H1 (cell line): ENCODE data around the gene WDR1. TPM values are rescaled to one million over a fixed set of nuclear protein-coding genes. Genes with fewer than 3 reads are reported as not detected.
"Not testable (repeated sequence)": the region's sequence is repeated elsewhere in the genome, so short reads cannot be mapped to it uniquely, and the experiment has no call there.

Experiments used
- CTCF ChIA-PET: fragments of 300-600 bp; sonication (Branson Sonifier 250); formaldehyde crosslinking; loops from one replicate; lab custom pipeline; 2021; ENCODE audit not compliant: partially characterized antibody; lab: Charles Lee
- POLR2A ChIA-PET: fragments of 300-600 bp; sonication (Branson Sonifier 250); formaldehyde crosslinking; loops from one replicate; lab custom pipeline; 2021; ENCODE audit warnings: inconsistent platforms; ENCODE audit not compliant: partially characterized antibody; lab: Charles Lee
- DNase-seq, 2 experiments: peaks; one replicate each; pipeline versions ENCODE4 v3.0.0 to v3.0.0-alpha.2; 2010 to 2022; ENCODE audit warnings: low spot score in 2 of 2, low read depth in 1 of 2, mixed read lengths in 1 of 2
- FAIRE-seq: peaks from 2 replicates; lab custom pipeline; 2011; peaks lifted over from hg19 to GRCh38; lab: Jason Lieb, UNC
- H2AFZ ChIP-seq: 2 replicates; pipeline ENCODE4 v1.8.1; 2012; ENCODE audit warnings: low read length, inconsistent platforms
- H2AK5ac ChIP-seq: 2 replicates; pipeline ENCODE4 v1.6.1; 2013; ENCODE audit warnings: low read depth, low read length
- H2BK120ac ChIP-seq: replicated peaks from 2 replicates; pipeline ENCODE3; 2013; ENCODE audit warnings: low read depth, low read length, inconsistent platforms
- H2BK12ac ChIP-seq: 2 replicates; pipeline ENCODE4 v1.6.1; 2013; ENCODE audit warnings: low read depth, low read length
- H2BK15ac ChIP-seq: 2 replicates; pipeline ENCODE4 v1.6.1; 2013; ENCODE audit warnings: low read length
- H2BK20ac ChIP-seq: 2 replicates; pipeline ENCODE4 v1.6.1; 2013; ENCODE audit warnings: low read length
- H2BK5ac ChIP-seq: 2 replicates; pipeline ENCODE4 v1.6.1; 2013; ENCODE audit warnings: low read depth, low read length
- H3K14ac ChIP-seq: 2 replicates; pipeline ENCODE4 v1.6.1; 2013; ENCODE audit warnings: inconsistent platforms; ENCODE audit not compliant: insufficient read length
- H3K18ac ChIP-seq: 2 replicates; pipeline ENCODE4 v1.6.1; 2013; ENCODE audit warnings: low read length; ENCODE audit errors: extremely low read depth
- H3K23ac ChIP-seq: 2 replicates; pipeline ENCODE4 v1.6.1; 2013; ENCODE audit warnings: inconsistent platforms; ENCODE audit not compliant: insufficient read length
- H3K23me2 ChIP-seq: 2 replicates; pipeline ENCODE4 v1.6.1; 2013; ENCODE audit warnings: low read depth, low read length
- H3K27ac ChIP-seq: 2 replicates; pipeline ENCODE4 v1.6.1; 2011; ENCODE audit warnings: low read depth, low read length, inconsistent platforms
- H3K27me3 ChIP-seq, 4 experiments: replicated peaks in 1 of 4; 1 replicate in 1 of 4; 2 replicates in 3 of 4; pipeline versions ENCODE4 v1.6.1 to v1.8.1; 2011 to 2013; ENCODE audit warnings: low read length in 3 of 4, mild to moderate bottlenecking in 3 of 4, inconsistent platforms in 2 of 4, mixed read lengths in 2 of 4, moderate library complexity in 1 of 4; ENCODE audit not compliant: control insufficient read depth in 3 of 4, insufficient read depth in 3 of 4; ENCODE audit errors: extremely low read depth in 1 of 4
- H3K36me3 ChIP-seq, 4 experiments: 2 replicates each; pipeline versions ENCODE4 v1.6.1 to v1.8.1; 2011 to 2013; ENCODE audit warnings: mild to moderate bottlenecking in 4 of 4, low read length in 3 of 4, moderate library complexity in 2 of 4, control low read depth in 1 of 4, inconsistent platforms in 1 of 4; ENCODE audit not compliant: insufficient read depth in 4 of 4, control insufficient read depth in 2 of 4
- H3K4ac ChIP-seq: replicated peaks from 2 replicates; pipeline ENCODE3; 2013; ENCODE audit warnings: low read length, low read depth, mixed read lengths, inconsistent platforms; ENCODE audit not compliant: insufficient read length
- H3K4me1 ChIP-seq, 4 experiments: replicated peaks in 1 of 4; 1 replicate in 1 of 4; 2 replicates in 3 of 4; pipeline versions ENCODE4 v1.6.1 to v1.8.1; 2011 to 2013; ENCODE audit warnings: low read length in 3 of 4, inconsistent platforms in 2 of 4, mixed read lengths in 1 of 4; ENCODE audit not compliant: insufficient read depth in 4 of 4, control insufficient read depth in 3 of 4
- H3K4me2 ChIP-seq, 2 experiments: 2 replicates each; pipeline versions ENCODE4 v1.6.1 to v1.8.1; 2011 to 2013; ENCODE audit warnings: low read depth in 2 of 2, low read length in 2 of 2, control low read depth in 1 of 2, inconsistent platforms in 1 of 2, mild to moderate bottlenecking in 1 of 2; ENCODE audit not compliant: insufficient read depth in 1 of 2
- H3K4me3 ChIP-seq, 4 experiments: fragments of 200-600, 300-600 bp in 1 of 4; sonication (generic), shearing (Covaris generic), sonication (Bioruptor Twin) in 1 of 4; 2 replicates each; pipeline versions ENCODE4 v1.5.1 to v1.8.1; 2011 to 2016; ENCODE audit warnings: low read length in 4 of 4, low read depth in 3 of 4, control low read depth in 2 of 4, inconsistent platforms in 2 of 4, mild to moderate bottlenecking in 2 of 4, mixed read lengths in 1 of 4, moderate library complexity in 1 of 4; ENCODE audit not compliant: insufficient read depth in 2 of 4; ENCODE audit errors: extremely low read depth in 1 of 4
- H3K56ac ChIP-seq: replicated peaks from 2 replicates; pipeline ENCODE3; 2013; ENCODE audit warnings: low read depth, mild to moderate bottlenecking, mixed read lengths, low read length, inconsistent platforms; ENCODE audit not compliant: insufficient read length
- H3K79me1 ChIP-seq: 2 replicates; pipeline ENCODE4 v1.6.1; 2013; ENCODE audit warnings: low read depth, low read length, control low read depth
- H3K79me2 ChIP-seq, 2 experiments: 2 replicates each; pipeline versions ENCODE4 v1.6.1 to v1.8.1; 2012 to 2013; ENCODE audit warnings: low read length in 2 of 2, mild to moderate bottlenecking in 2 of 2, inconsistent platforms in 1 of 2; ENCODE audit not compliant: insufficient read depth in 2 of 2, control insufficient read depth in 1 of 2
- H3K9ac ChIP-seq, 4 experiments: replicated peaks in 1 of 4; 1 replicate in 1 of 4; 2 replicates in 3 of 4; pipeline versions ENCODE4 v1.6.1 to v1.8.1; 2011 to 2013; ENCODE audit warnings: low read depth in 3 of 4, low read length in 3 of 4, control low read depth in 2 of 4, mild to moderate bottlenecking in 2 of 4, moderate library complexity in 2 of 4, inconsistent platforms in 1 of 4; ENCODE audit errors: extremely low read depth in 1 of 4
- H3K9me3 ChIP-seq, 2 experiments: 2 replicates each; pipeline versions ENCODE4 v1.6.1 to v1.8.1; 2012 to 2013; ENCODE audit warnings: mild to moderate bottlenecking in 2 of 2, moderate library complexity in 2 of 2, control low read depth in 1 of 2, inconsistent platforms in 1 of 2, low read depth in 1 of 2, low read length in 1 of 2, mixed read lengths in 1 of 2; ENCODE audit not compliant: insufficient read depth in 2 of 2
- H4K20me1 ChIP-seq, 2 experiments: replicated peaks in 1 of 2; 2 replicates each; pipeline versions ENCODE3 to v1.8.1; 2011 to 2013; ENCODE audit warnings: inconsistent platforms in 2 of 2, low read length in 2 of 2, mild to moderate bottlenecking in 1 of 2; ENCODE audit not compliant: insufficient read depth in 2 of 2, control insufficient read depth in 1 of 2
- H4K5ac ChIP-seq: 2 replicates; pipeline ENCODE4 v1.6.1; 2013; ENCODE audit warnings: low read length, low read depth, mixed read lengths, inconsistent platforms; ENCODE audit not compliant: insufficient read length
- H4K8ac ChIP-seq: 2 replicates; pipeline ENCODE4 v1.8.0; 2013; ENCODE audit warnings: mild to moderate bottlenecking, moderate library complexity, low read length, inconsistent platforms; ENCODE audit not compliant: insufficient read depth; ENCODE audit errors: extremely low read depth
- H4K91ac ChIP-seq: replicated peaks from 2 replicates; pipeline ENCODE3; 2013; ENCODE audit warnings: low read length, mixed read lengths, inconsistent platforms; ENCODE audit not compliant: insufficient read length
- WGBS, 2 experiments: shearing (Covaris generic) in 1 of 2; methylation state at CpG; one replicate each; pipeline versions ENCODE4 v1.1.6 to v1.1.7; 2013 to 2015; ENCODE audit warnings: low lambda C conversion rate in 2 of 2, mixed read lengths in 2 of 2, inconsistent platforms in 1 of 2, low coverage in 1 of 2, missing lambda C conversion rate in 1 of 2; ENCODE audit not compliant: insufficient replicate concordance in 2 of 2, insufficient coverage in 1 of 2, insufficient read length in 1 of 2; ENCODE audit errors: extremely low coverage in 1 of 2, missing lambda C conversion rate in 1 of 2; 5-methylcytosine and 5-hydroxymethylcytosine counted together
- polyA plus RNA-seq, 7 experiments: library from polyadenylated mRNA; depleted of rRNA in 3 of 7; stranded (reverse) in 5 of 7; unstranded in 2 of 7; fragments of >200 nt in 5 of 7; fragments of 200-250 nt in 2 of 7; gene quantifications; 1 replicate in 5 of 7; 2 replicates in 1 of 7; 4 replicates in 1 of 7; pipeline versions ENCODE4 v1.2.1 to v1.2.3, GENCODE V29; 2011 to 2013; ENCODE audit warnings: missing spikeins in 2 of 7, mixed read lengths in 2 of 7
- total RNA-seq: library from RNA; stranded (reverse); fragmentation: NEBNext Ultra II Directional; extraction: Animal tissue kit (Norgen Biotek cat#: 25700); gene quantifications from 2 replicates; pipeline ENCODE4 v1.2.1, GENCODE V29; 2021

WDR1 gene
- total and polyA plus RNA-seq, 2 of the 8 experiments (the other 6 are each of a cell fraction or from before 2014, with no cell fraction given), result 315 to 377 TPM

DNA sequence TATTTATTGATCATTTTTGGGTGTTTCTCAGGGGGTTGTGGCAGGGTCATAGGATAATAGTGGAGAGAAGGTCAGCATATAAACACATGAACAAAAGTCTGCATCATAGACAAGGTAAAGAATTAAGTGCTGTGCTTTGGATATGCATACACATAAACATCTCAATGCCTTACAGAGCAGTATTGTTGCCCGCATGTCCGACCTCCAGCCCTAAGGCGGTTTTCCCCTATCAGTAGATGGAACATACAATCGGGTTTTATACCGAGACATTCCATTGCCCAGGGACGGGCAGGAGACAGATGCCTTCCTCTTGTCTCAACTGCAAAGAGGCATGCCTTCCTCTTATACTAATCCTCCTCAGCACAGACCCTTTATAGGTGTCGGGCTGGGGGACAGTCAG is 10.9 kb upstream of the WDR1 start:
- H3K23me2 ChIP-seq, DNase-seq, H4K5ac ChIP-seq, H3K27ac ChIP-seq, H2BK20ac ChIP-seq, H3K9ac ChIP-seq, H3K23ac ChIP-seq, H2AFZ ChIP-seq, H3K4me2 ChIP-seq, H2AK5ac ChIP-seq, H2BK120ac ChIP-seq, FAIRE-seq, H3K9me3 ChIP-seq, POLR2A ChIA-PET, H3K79me1 ChIP-seq, H2BK12ac ChIP-seq, H2BK15ac ChIP-seq, H3K79me2 ChIP-seq, H3K18ac ChIP-seq, H3K56ac ChIP-seq, H3K4me3 ChIP-seq, H3K4ac ChIP-seq, H4K91ac ChIP-seq, H4K8ac ChIP-seq, H3K36me3 ChIP-seq, H3K14ac ChIP-seq, H4K20me1 ChIP-seq, H3K27me3 ChIP-seq, H2BK5ac ChIP-seq: not testable (repeated sequence)
- 80% methylated on average over 7 of the region's 7 CpGs; no CpG with 5 or more reads in 1 of the 2 experiments for WGBS, 2 experiments
- CTCF ChIA-PET, result interaction anchor here (1.0 kb wide), 1 partner anchor 32 kb away, joined by 3 read pairs; no protein-coding TSS in a partner anchor
- peaks cover 0 to 11% (median 4%) of the 10 kb centered on the region in 4 experiments; a peak in 6 of 7 replicates for H3K4me1 ChIP-seq
